ENCODE measurements around the gene CCDC148. TPM values are rescaled to one million over a fixed set of nuclear protein-coding genes. Genes with fewer than 3 reads are reported as not detected.

The CCDC148 gene
- total and polyA plus RNA-seq, 10 of the 15 experiments (the other 5 are each of a cell fraction or from before 2014, with no cell fraction given), result 0.07 to 0.30 (median 0.18) TPM; not detected in 7

- TF ChIP-seq MLLT1 (IDR thresholded peaks at IDR 0.05) (no peak), TBL1XR1 (IDR thresholded peaks at IDR 0.05; ENCODE audit: low read depth, low read length) (no peak), CUX1 (IDR thresholded peaks at IDR 0.05; ENCODE audit: insufficient replicate concordance, low read depth, low read length) (no peak), CHD4 (IDR thresholded peaks at IDR 0.05) (no peak), GATAD2B (conservative IDR thresholded peaks at IDR 0.05; ENCODE audit: low read depth) (no peak)
These were observed 205.2 kb downstream of the CCDC148 start (continued) for GRCh38 chr2:158251356-158251755.

GRCh38 chr2:158243392-158243791 lies 213.2 kb downstream of the CCDC148 start:
- Histone ChIP-seq H4K20me1 (ENCODE audit: control insufficient read depth, insufficient read depth) (no peaks in the 10 kb centered on the region), H3K4me3 (no peak overlapping the region)
- no peak for TF ChIP-seq CBX5 (IDR thresholded peaks at IDR 0.05; ENCODE audit: low read depth)
- no peak for TF ChIP-seq TCF3 (IDR thresholded peaks at IDR 0.05; ENCODE audit: borderline replicate concordance, insufficient read depth, low read depth, low read length)
- no peak for TF ChIP-seq SRF (IDR thresholded peaks at IDR 0.05; ENCODE audit: low read depth in 2 of 2, low read length in 2 of 2)
- no peak for TF ChIP-seq KDM1A (IDR thresholded peaks at IDR 0.05; ENCODE audit: borderline replicate concordance)
- TF ChIP-seq CEBPZ (IDR thresholded peaks at IDR 0.05; ENCODE audit: low read depth, low read length), result no peak

More at GRCh38 chr2:158243392-158243791, 213.2 kb downstream of the CCDC148 start:
- ATAC-seq (no peak), FAIRE-seq (no peak), DNase-seq (ENCODE audit: low read depth, low spot score) (no peak)
- Histone ChIP-seq H3K36me3 (ENCODE audit: control insufficient read depth in 2 of 2, insufficient read depth in 2 of 2, low read length in 1 of 2) (no peaks in the 10 kb centered on the region), H3K4me2 (ENCODE audit: control insufficient read depth, insufficient read depth) (no peak overlapping the region), H3K4me1 (ENCODE audit: control insufficient read depth, insufficient read depth, low read length) (no peaks in the 10 kb centered on the region), H3K27ac (ENCODE audit: control insufficient read depth, insufficient read depth) (no peak overlapping the region), H3K79me2 (ENCODE audit: control insufficient read depth, insufficient read depth, low read length) (no peaks in the 10 kb centered on the region), H3K9me3 (replicated peaks; ENCODE audit: control insufficient read depth, insufficient read depth, low read length) (no peaks in the 10 kb centered on the region), H2AFZ (ENCODE audit: control insufficient read depth, low read depth, low read length) (no peak overlapping the region), H3K27me3 (replicated peaks in 1 of 2; ENCODE audit: control insufficient read depth in 2 of 2, insufficient read depth in 2 of 2, low read length in 1 of 2) (peaks cover 0 to 2% of the 10 kb centered on the region in 2 experiments; a peak in 1 of 4 replicates), H3K9ac (ENCODE audit: control insufficient read depth, insufficient read depth, low read length) (no peak overlapping the region)
- WGBS (ENCODE audit: insufficient coverage, insufficient replicate concordance, low lambda C conversion rate, missing lambda C conversion rate), result 0% methylated on average over 4 of the region's 4 CpGs
- RAD21 ChIA-PET (ENCODE audit: unreplicated experiment), result no interaction called here
- intact Hi-C loops (cut with micrococcal nuclease; ENCODE audit: unreplicated experiment) (no loop called here), in situ Hi-C loops (cut with MboI) (no loop called here)
- CTCF ChIA-PET, result interaction anchor here (1.0 kb wide), 1 partner anchor 241 kb away, joined by 5 read pairs; no protein-coding TSS in a partner anchor
- POLR2A ChIA-PET, result no interaction called here
- no TSS peak for BruUV-seq (replicated peaks)
- SMC1A ChIA-PET (ENCODE audit: uncharacterized antibody, unreplicated experiment), result interaction anchor here (0.9 kb wide), 1 partner anchor 14 kb away, joined by 3 read pairs; no protein-coding TSS in a partner anchor
